MCF 10A (cell line): ENCODE data around the gene ELL. TPM values are rescaled to one million over a fixed set of nuclear protein-coding genes. Genes with fewer than 3 reads are reported as not detected.
A peak's percentile ranks its signal among the peaks of the same experiment; 100 is the strongest.

Experiments used
- BruUV-seq: library from RNA; stranded (reverse); fragments of 400-500 nt; replicated peaks from 2 replicates; lab custom pipeline; 2021; lab: Mats Ljungman, UMichigan
- CTCF ChIA-PET: fragments of 300-600 bp; sonication (Branson Sonifier 250); formaldehyde crosslinking; extraction: SDS; loops from one replicate; lab custom pipeline; 2021; ENCODE audit warnings: antibody characterized with exemption, inconsistent platforms; lab: Yijun Ruan, JAX
- POLR2A ChIA-PET: fragments of 300-600, 350-650 bp; sonication (Branson Sonifier 250); formaldehyde crosslinking; extraction: SDS; loops from one replicate; lab custom pipeline; 2020; ENCODE audit warnings: antibody characterized with exemption, inconsistent platforms; lab: Yijun Ruan, JAX
- DNase-seq: peaks from one replicate; pipeline ENCODE4 v3.0.0-alpha.2; 2018; ENCODE audit not compliant: unreplicated experiment
- H3K27ac Mint-ChIP-seq: one replicate; pipeline ENCODE4 v1.8.0; 2022; ENCODE audit warnings: mild to moderate bottlenecking, low read depth, mixed read lengths; ENCODE audit not compliant: unreplicated experiment
- H3K27me3 Mint-ChIP-seq: one replicate; pipeline ENCODE4 v1.8.0; 2022; ENCODE audit warnings: mixed read lengths; ENCODE audit not compliant: insufficient read depth, unreplicated experiment
- H3K36me3 Mint-ChIP-seq: one replicate; pipeline ENCODE4 v1.8.0; 2022; ENCODE audit warnings: mild to moderate bottlenecking, moderate library complexity, mixed read lengths; ENCODE audit not compliant: insufficient read depth, unreplicated experiment
- H3K4me1 Mint-ChIP-seq: one replicate; pipeline ENCODE4 v1.8.0; 2022; ENCODE audit warnings: mixed read lengths; ENCODE audit not compliant: insufficient read depth, unreplicated experiment
- H3K4me3 Mint-ChIP-seq: one replicate; pipeline ENCODE4 v1.8.0; 2022; ENCODE audit warnings: mild to moderate bottlenecking, moderate library complexity, mixed read lengths; ENCODE audit not compliant: unreplicated experiment
- H3K9me3 Mint-ChIP-seq: one replicate; pipeline ENCODE4 v1.8.0; 2022; ENCODE audit warnings: mixed read lengths; ENCODE audit not compliant: unreplicated experiment
- CTCF ChIP-seq: fragments of 200-600 bp; IDR thresholded peaks from one replicate; pipeline ENCODE4 v1.8.0; 2022; ENCODE audit warnings: antibody characterized with exemption, mild to moderate bottlenecking; ENCODE audit not compliant: unreplicated experiment
- intact Hi-C: fragments of 100-400 bp; cut with micrococcal nuclease; formaldehyde crosslinking; loops from 2 replicates; pipeline ENCODE4 v1.14.1; 2022
- total RNA-seq: library from RNA; stranded (reverse); gene quantifications from 2 replicates; pipeline ENCODE4 v1.2.3, GENCODE V29; 2022

ELL gene
- total RNA-seq, 1 experiment from 2014 or later: 22.4 TPM

- no peak overlapping the region for H3K27ac Mint-ChIP-seq
- BruUV-seq: no TSS peak
- DNase-seq: no peak
- H3K9me3 Mint-ChIP-seq: peaks cover 8% of the 10 kb centered on the region
- intact Hi-C loops: no loop called here
- H3K27me3 Mint-ChIP-seq: no peaks in the 10 kb centered on the region
- CTCF ChIA-PET: interaction anchor here (0.6 to 3.7 kb wide), 5 partner anchors 7 to 555 kb away, joined by 3 to 25 read pairs (median 3); no protein-coding TSS in a partner anchor
- POLR2A ChIA-PET: interaction anchor here (1.5 kb wide), 1 partner anchor 10 kb away, joined by 3 read pairs; no protein-coding TSS in a partner anchor
- peaks cover 34% of the 10 kb centered on the region for H3K36me3 Mint-ChIP-seq
- no peak overlapping the region for H3K4me3 Mint-ChIP-seq
- H3K4me1 Mint-ChIP-seq: peaks cover 33% of the 10 kb centered on the region
- no peak for TF ChIP-seq CTCF
Observed at GRCh38 chr19:18440936-18441803, 80.7 kb downstream of the ELL start.

DNA sequence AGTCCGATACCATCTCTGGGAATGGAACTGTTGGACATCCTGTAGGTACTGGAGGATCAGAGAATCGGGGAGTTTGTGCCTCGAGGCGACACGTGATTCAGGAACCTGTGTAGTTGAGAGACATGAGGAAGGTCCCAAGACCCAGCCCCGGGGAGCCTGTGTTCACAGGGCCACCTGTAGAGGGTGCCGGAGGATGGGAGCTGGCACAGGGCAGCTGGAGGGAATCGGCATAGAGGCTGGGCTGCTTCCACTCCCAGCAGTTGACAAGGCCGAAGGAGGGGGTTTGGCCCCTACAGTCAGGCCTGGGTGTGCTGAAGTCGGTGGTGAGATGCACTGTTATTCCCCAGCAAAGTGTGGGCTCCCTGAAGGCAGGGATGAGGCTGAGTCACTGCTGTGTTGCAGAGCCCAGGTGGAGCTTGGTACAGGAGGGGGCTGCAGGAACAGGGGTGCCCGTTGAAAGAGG lies 81.4 kb downstream of the ELL start:
- H3K27me3 Mint-ChIP-seq: no peaks in the 10 kb centered on the region
- CTCF ChIA-PET: interaction anchor here (0.5 to 3.7 kb wide), 6 partner anchors 8 to 475 kb away, joined by 3 to 25 read pairs (median 3); no protein-coding TSS in a partner anchor

DNA sequence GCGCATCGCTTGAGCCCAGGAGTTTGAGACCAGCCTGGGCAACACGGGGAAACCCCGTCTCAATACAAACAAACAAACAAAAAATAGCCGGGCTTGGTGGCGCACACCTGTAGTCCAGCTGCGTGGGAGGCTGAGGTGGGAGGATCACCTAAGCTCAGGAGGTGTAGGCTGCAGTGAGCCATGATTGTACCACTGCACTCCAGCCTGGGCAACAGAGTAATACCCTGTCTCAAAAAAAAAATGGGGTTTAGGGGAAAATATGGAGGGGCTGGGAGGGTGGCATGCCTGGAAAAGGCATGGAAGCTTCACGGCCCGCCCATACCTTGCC lies 82.0 kb downstream of the ELL start:
- POLR2A ChIA-PET: interaction anchor here (0.7 to 2.3 kb wide), 3 partner anchors 21 to 150 kb away, joined by 3 to 8 read pairs (median 8); partner anchors contain the start of genes SSBP4 and UBA52
- intact Hi-C loops: no loop called here
- Mint-ChIP-seq H3K4me3 (no peak overlapping the region), H3K27me3 (no peaks in the 10 kb centered on the region), H3K27ac (no peak overlapping the region), H3K4me1 (peaks cover 33% of the 10 kb centered on the region), H3K9me3 (peaks cover 8% of the 10 kb centered on the region), H3K36me3 (peaks cover 38% of the 10 kb centered on the region)
- DNase-seq: no peak
- no peak for TF ChIP-seq CTCF
- BruUV-seq: no TSS peak
- CTCF ChIA-PET: interaction anchor here (0.9 to 3.7 kb wide), 4 partner anchors 9 to 475 kb away, joined by 3 to 25 read pairs (median 3); no protein-coding TSS in a partner anchor

More for the DNA sequence above, 81.4 kb downstream of the ELL start:
- TF ChIP-seq CTCF: peak; percentile 7
- H3K4me1 Mint-ChIP-seq: peaks cover 33% of the 10 kb centered on the region
- peaks cover 8% of the 10 kb centered on the region for H3K9me3 Mint-ChIP-seq
- H3K36me3 Mint-ChIP-seq: peaks cover 38% of the 10 kb centered on the region
- intact Hi-C loops: no loop called here
- no peak overlapping the region for H3K27ac Mint-ChIP-seq
- BruUV-seq: no TSS peak
- no peak overlapping the region for H3K4me3 Mint-ChIP-seq
- peak; percentile 31 for DNase-seq
- POLR2A ChIA-PET: interaction anchor here (1.5 to 2.3 kb wide), 3 partner anchors 10 to 131 kb away, joined by 3 to 8 read pairs (median 8); partner anchors contain the start of genes SSBP4 and UBA52
